Amygdala (tissue), 56 donors: ENCODE measurements around the gene CGAS.
"Not testable (repeated sequence)": the region's sequence is repeated elsewhere in the genome, so short reads cannot be mapped to it uniquely, and the experiment has no call there.

Experiments
- DNase-seq, 56 donors: peaks; one replicate each; lab custom pipeline; 2025; lab: John Stamatoyannopoulos, UW

CGAS gene

GRCh38 chr6:73400656-73401055 is 51.4 kb downstream of the CGAS start:
- DNase-seq, result no peak

DNA sequence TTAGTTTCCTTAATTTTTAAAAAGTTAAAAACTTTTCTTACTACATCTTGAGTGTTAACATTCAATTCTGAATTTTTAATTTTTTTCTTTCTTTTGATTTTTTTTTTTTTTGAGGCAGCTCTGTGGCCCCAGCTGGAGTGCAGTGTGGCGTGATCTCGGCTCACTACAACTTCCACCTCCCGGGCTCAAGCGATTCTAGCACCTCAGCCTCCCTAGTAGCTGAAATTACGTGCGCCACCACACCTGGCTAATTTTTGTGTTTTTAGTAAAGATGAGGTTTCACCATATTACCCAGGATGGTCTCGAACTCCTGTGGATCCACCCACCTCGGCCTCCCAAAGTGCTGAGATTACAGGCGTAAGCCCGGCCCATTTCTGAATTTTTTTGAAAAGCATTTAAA is 56.2 kb downstream of the CGAS start:
- no peak for DNase-seq

GRCh38 chr6:73394577-73395354 is 57.3 kb downstream of the CGAS start, which contains the start of gene DDX43:
Gene DDX43 (plus strand): TSS chr6:73394828. CDS start chr6:73394906, 78 bp downstream.
- peak in 9 of 56 donors; percentile 2 to 42 (median 4) for DNase-seq

DNA sequence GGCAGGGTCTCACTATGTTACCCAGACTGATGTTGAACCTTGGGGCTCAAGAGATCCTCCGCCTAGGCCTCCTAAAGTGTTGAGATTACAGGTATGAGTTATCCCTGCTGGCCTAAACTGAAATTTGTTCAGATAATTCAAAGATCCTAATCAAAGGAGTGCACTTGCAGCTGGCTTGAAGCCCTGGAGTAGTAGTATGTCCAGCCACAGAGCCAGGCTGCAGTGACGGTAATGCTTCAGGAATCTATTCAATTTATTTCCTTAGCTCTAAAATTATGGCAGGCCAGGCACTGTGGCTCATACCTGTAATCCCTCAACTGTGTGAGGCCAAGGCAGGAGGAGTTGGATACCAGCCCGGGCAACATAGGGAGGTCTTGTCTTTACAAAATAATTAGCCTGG is 58.8 kb downstream of the CGAS start:
- DNase-seq, result no peak

DNA sequence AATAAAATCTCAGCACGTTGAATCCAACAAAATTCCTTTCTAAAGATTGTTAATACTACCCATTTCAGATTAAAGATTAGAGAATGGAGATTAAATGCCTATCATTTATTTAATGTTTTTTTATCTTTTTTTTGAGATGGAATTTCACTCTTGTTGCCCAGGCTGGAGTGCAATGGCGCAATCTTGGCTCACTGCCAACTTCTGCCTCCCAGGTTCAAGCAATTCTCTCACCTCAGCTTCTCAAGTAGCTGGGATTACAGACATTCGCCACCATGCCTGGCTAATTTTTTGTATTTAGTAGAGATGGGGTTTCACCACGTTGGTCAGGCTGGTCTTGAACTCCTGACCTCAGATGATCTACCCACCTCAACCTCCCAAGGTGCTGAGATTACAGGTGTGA is 59.9 kb downstream of the CGAS start:
- DNase-seq, result not testable (repeated sequence)

DNA sequence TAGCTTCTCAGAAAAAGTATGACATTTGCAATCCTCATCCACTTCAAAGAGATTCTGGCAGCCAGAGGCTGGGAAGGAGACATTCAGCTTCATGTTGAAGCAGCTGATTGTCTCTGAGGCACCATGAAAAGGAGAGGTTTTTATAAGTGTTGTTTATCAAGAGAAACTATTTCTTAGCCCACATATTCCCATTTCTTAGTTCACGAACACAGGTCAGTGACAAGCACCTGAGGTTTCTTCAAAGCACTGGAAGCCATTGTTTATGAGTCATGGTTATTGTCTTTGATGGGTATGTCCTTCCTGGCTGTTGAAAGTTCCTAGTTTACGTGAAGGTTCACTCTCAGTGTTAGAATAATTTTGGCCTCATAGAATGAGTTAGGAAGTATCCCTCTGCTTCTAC is 60.4 kb downstream of the CGAS start:
- DNase-seq, result no peak

DNA sequence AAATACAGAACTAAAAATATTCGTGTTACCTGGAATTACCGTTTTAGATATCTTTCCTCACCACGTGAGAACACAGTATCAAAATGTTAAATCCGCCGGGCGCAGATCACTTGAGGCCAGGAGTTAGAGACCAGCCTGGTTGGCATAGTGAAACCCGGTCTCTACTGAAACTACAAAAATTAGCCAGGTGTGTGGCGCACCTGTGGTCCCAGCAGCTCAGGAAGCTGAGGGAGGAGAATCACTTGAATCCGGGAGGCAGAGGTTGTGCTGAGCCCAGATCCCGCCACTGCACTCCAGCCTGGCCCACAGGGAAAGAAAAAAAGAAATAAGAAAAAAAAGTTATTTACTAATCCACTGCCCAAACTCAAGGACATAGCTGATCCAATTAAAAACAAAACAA is 62.2 kb downstream of the CGAS start:
- DNase-seq, result no peak

GRCh38 chr6:73388800-73389512 is 63.1 kb downstream of the CGAS start:
- DNase-seq, result peak in 26 of 56 donors; percentile 1 to 36 (median 15)

GRCh38 chr6:73388433-73388799 is 63.7 kb downstream of the CGAS start:
- no peak for DNase-seq

- no peak for DNase-seq
Observed at GRCh38 chr6:73382462-73383113, 69.5 kb downstream of the CGAS start.

GRCh38 chr6:73381531-73381930 is 70.6 kb downstream of the CGAS start:
- not testable (repeated sequence) for DNase-seq

DNA sequence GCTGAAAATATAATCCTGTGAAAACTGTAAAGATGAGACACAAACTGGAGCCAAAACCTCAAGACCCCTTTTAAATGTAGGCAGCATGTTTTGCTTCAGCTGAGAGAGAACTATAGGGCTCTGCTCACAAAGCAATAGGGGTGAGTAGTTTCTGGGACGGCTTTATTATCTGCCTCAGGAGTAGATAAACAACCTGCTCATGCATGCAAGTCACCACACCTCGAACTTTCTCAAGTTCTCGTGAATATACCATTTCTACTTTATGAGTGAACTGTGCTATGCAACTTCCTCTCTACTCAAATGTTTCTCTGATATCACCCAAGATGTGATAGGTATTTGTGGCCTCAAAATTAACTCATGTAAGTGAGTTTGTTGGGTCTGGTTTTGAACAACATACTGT is 74.9 kb downstream of the CGAS start:
- DNase-seq, result no peak

DNA sequence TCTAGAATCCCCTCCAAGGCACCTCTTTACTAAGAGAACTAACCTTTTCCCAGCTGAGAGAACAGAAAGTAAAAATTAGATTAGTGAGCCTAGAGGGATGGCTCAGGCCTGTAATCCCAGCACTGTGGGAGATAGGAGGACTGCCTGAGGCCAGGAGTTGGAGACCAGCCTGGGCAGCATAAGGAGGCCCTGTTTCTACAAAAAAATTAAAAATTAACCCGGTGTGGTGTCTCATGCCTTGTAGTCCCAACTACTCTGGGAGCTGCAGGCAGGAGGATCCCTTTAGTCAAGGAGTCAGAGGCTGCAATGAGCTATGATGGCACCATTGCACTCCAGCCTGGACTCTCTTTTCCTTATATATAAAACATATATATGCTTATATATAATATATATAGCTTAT is 76.9 kb downstream of the CGAS start:
- no peak for DNase-seq
